Hepatocyte (in vitro differentiated cells): ENCODE measurements around the gene GPHN. TPM values are rescaled to one million over a fixed set of nuclear protein-coding genes. Genes with fewer than 3 reads are reported as not detected.

ENCODE experiments used
- DNase-seq: peaks from one replicate; pipeline ENCODE4 v3.0.0-alpha.2; 2016; ENCODE audit warnings: low spot score
- H2AFZ ChIP-seq: fragments of 200-600 bp; sonication (generic); 2 replicates; pipeline ENCODE4 v1.6.0; 2016; ENCODE audit warnings: antibody characterized with exemption, mild to moderate bottlenecking
- H3K27ac ChIP-seq: fragments of 200-600 bp; sonication (generic); 2 replicates; pipeline ENCODE4 v1.5.1; 2016; ENCODE audit warnings: mild to moderate bottlenecking
- H3K27me3 ChIP-seq: fragments of 200-600 bp; sonication (generic); 2 replicates; pipeline ENCODE4 v1.6.1; 2016
- H3K36me3 ChIP-seq: fragments of 200-600 bp; sonication (generic); replicated peaks from 2 replicates; pipeline ENCODE4 v1.5.1; 2016; ENCODE audit warnings: low read depth; ENCODE audit not compliant: insufficient read depth
- H3K4me1 ChIP-seq: fragments of 200-600 bp; sonication (generic); 2 replicates; pipeline ENCODE4 v1.5.1; 2016; ENCODE audit warnings: mild to moderate bottlenecking, moderate library complexity; ENCODE audit not compliant: insufficient read depth
- H3K4me2 ChIP-seq: fragments of 200-600 bp; sonication (generic); 2 replicates; pipeline ENCODE4 v1.6.0; 2016
- H3K4me3 ChIP-seq: fragments of 200-600 bp; sonication (generic); 2 replicates; pipeline ENCODE4 v1.5.1; 2016; ENCODE audit warnings: mild to moderate bottlenecking
- H3K79me2 ChIP-seq: fragments of 200-600 bp; sonication (generic); 2 replicates; pipeline ENCODE4 v1.6.0; 2017; ENCODE audit warnings: mild to moderate bottlenecking
- H3K9me2 ChIP-seq: fragments of 200-600 bp; sonication (generic); replicated peaks from 2 replicates; pipeline ENCODE4 v1.6.0; 2017; ENCODE audit warnings: mild to moderate bottlenecking; ENCODE audit not compliant: insufficient read depth
- H3K9me3 ChIP-seq: fragments of 200-600 bp; sonication (generic); 2 replicates; pipeline ENCODE4 v1.5.1; 2016; ENCODE audit warnings: low read depth, mild to moderate bottlenecking
- H4K20me1 ChIP-seq: fragments of 200-600 bp; sonication (generic); 2 replicates; pipeline ENCODE4 v1.6.0; 2016; ENCODE audit warnings: mild to moderate bottlenecking; ENCODE audit not compliant: insufficient read depth, poor library complexity, severe bottlenecking
- EZH2 ChIP-seq: fragments of 200-600 bp; sonication (generic); IDR thresholded peaks from 2 replicates; pipeline ENCODE4 v1.6.1; 2016; ENCODE audit warnings: antibody characterized with exemption, mild to moderate bottlenecking, borderline replicate concordance
- EZH2phosphoT487 ChIP-seq: fragments of 200-600 bp; sonication (generic); IDR thresholded peaks from one replicate; pipeline ENCODE4 v1.6.1; 2018; ENCODE audit warnings: antibody characterized with exemption, mild to moderate bottlenecking, low read depth, moderate library complexity; ENCODE audit not compliant: unreplicated experiment, severe bottlenecking
- WGBS: methylation state at CpG from one replicate; pipeline ENCODE4 v1.1.6; 2016; ENCODE audit warnings: low lambda C conversion rate; ENCODE audit errors: missing lambda C conversion rate; 5-methylcytosine and 5-hydroxymethylcytosine counted together
- polyA plus RNA-seq: library from polyadenylated mRNA; unstranded; fragments of >200 nt; fragmentation: Nextera tagmentation; extraction: Ambion mirVana; gene quantifications from 2 replicates; pipeline ENCODE4 v1.2.1, GENCODE V29; 2016
- total RNA-seq: library from RNA; depleted of rRNA; stranded (reverse); fragments of >200 nt; gene quantifications from 2 replicates; pipeline ENCODE4 v1.2.3, GENCODE V29; 2014
- TF ChIP-seq, protein P1 (sequence below): fragments of 200-600 bp; sonication (generic); IDR thresholded peaks from 2 replicates; pipeline ENCODE4 v1.5.1; 2016; ENCODE audit warnings: antibody characterized with exemption, mild to moderate bottlenecking; ENCODE audit not compliant: poor library complexity

GPHN gene
- total and polyA plus RNA-seq, 2 experiments from 2014 or later = 9.3 to 10.7 TPM

- Histone ChIP-seq H3K9me2 (no peaks in the 10 kb centered on the region), H3K27me3 (no peaks in the 10 kb centered on the region), H3K9me3 (no peaks in the 10 kb centered on the region), H3K27ac (no peak overlapping the region), H4K20me1 (no peaks in the 10 kb centered on the region), H3K4me1 (no peaks in the 10 kb centered on the region), H3K79me2 (no peaks in the 10 kb centered on the region), H3K4me3 (no peak overlapping the region), H2AFZ (no peak overlapping the region), H3K4me2 (no peak overlapping the region), H3K36me3 (no peaks in the 10 kb centered on the region)
- no peak for TF ChIP-seq EZH2
- TF ChIP-seq EZH2phosphoT487 = no peak
- TF ChIP-seq, protein P1, sequence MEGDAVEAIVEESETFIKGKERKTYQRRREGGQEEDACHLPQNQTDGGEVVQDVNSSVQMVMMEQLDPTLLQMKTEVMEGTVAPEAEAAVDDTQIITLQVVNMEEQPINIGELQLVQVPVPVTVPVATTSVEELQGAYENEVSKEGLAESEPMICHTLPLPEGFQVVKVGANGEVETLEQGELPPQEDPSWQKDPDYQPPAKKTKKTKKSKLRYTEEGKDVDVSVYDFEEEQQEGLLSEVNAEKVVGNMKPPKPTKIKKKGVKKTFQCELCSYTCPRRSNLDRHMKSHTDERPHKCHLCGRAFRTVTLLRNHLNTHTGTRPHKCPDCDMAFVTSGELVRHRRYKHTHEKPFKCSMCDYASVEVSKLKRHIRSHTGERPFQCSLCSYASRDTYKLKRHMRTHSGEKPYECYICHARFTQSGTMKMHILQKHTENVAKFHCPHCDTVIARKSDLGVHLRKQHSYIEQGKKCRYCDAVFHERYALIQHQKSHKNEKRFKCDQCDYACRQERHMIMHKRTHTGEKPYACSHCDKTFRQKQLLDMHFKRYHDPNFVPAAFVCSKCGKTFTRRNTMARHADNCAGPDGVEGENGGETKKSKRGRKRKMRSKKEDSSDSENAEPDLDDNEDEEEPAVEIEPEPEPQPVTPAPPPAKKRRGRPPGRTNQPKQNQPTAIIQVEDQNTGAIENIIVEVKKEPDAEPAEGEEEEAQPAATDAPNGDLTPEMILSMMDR = no peak
- DNase-seq = no peak
- 94% methylated on average over 6 of the region's 6 CpGs for WGBS
Observed at GRCh38 chr14:67199016-67199415, 691.1 kb downstream of the GPHN start.

DNA sequence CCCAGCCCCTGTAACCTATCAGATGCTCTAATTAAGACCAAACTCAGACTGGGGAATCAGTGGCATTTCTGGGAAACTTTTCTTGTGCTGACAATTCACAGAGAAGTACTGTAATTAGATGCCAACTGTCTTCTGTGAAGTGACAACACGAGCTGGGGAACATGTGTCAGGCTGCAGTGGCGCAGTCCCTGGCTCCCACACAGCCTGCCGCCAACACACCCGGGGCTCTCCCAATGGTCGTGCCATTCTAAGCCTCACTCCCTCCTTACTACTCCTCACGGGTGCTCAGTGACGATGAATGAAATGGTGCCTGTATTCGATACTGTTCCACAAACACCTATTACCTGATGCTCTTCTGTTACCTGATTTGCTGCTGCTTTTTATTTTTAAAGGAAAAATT, 699.9 kb downstream of the GPHN start:
- Histone ChIP-seq H3K4me3 (no peak overlapping the region), H2AFZ (no peak overlapping the region), H3K27me3 (no peaks in the 10 kb centered on the region), H3K79me2 (no peaks in the 10 kb centered on the region), H3K27ac (no peak overlapping the region), H3K9me2 (no peaks in the 10 kb centered on the region), H3K4me1 (no peaks in the 10 kb centered on the region), H4K20me1 (no peaks in the 10 kb centered on the region), H3K4me2 (no peak overlapping the region), H3K9me3 (no peaks in the 10 kb centered on the region), H3K36me3 (no peaks in the 10 kb centered on the region)
- TF ChIP-seq EZH2 = no peak
- TF ChIP-seq EZH2phosphoT487 = no peak
- TF ChIP-seq, protein P1 = no peak
- WGBS = 95% methylated on average over 8 of the region's 8 CpGs
- DNase-seq = no peak

DNA sequence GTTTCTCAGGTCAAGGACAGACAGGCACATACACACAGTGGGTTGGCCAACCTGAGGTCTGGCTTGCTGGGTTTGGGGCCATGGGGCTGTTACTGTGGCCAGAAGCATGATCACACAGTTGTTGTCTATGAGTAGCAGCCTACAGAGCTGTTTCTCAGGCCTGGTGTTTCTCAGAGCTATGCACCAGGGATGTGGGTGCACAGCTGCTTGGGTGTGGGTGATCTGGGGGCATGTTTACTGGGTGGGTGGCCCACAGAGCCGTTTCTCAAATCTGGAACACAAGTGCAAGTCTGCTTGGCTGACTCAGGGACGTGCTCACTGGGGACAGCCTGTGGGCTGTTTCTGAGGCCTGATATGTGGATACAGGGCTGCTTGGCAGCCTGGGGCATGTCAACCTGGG, 710.2 kb downstream of the GPHN start:
- Histone ChIP-seq H3K79me2 (no peaks in the 10 kb centered on the region), H4K20me1 (no peaks in the 10 kb centered on the region), H3K4me1 (peaks cover 5% of the 10 kb centered on the region), H3K4me3 (no peak overlapping the region), H3K27ac (no peak overlapping the region), H3K9me2 (no peaks in the 10 kb centered on the region), H3K4me2 (no peak overlapping the region), H3K27me3 (no peaks in the 10 kb centered on the region), H3K9me3 (no peaks in the 10 kb centered on the region), H3K36me3 (no peaks in the 10 kb centered on the region), H2AFZ (no peak overlapping the region)
- WGBS = 62% methylated on average over 2 of the region's 2 CpGs
- TF ChIP-seq EZH2phosphoT487 (no peak), EZH2 (no peak)
- TF ChIP-seq, protein P1 = no peak
- DNase-seq = no peak
